Ovary (tissue), 3 donors: ENCODE data around the gene IWS1.

Experiments used
- EP300 ChIP-seq: sonication (generic); formaldehyde crosslinking; IDR thresholded peaks from one replicate; pipeline ENCODE4 v1.6.1; 2017; ENCODE audit warnings: antibody characterized with exemption
- POLR2A ChIP-seq: fragments of 450-650 bp; IDR thresholded peaks from one replicate; pipeline ENCODE4 v1.6.1; 2017; ENCODE audit warnings: antibody characterized with exemption, mild to moderate bottlenecking, moderate library complexity
- TF ChIP-seq, protein P1 (sequence below), 3 donors: fragments of 450-650 bp in 2 of 3; fragments of 200-600 bp in 1 of 3; IDR thresholded peaks; one replicate each; pipeline versions ENCODE4 v1.5.1 to v1.8.0; 2016 to 2022; ENCODE audit warnings: antibody characterized with exemption in 3 of 3, mild to moderate bottlenecking in 1 of 3
- donor health status: DM: no; HTN: no; CAD: no.

- TF ChIP-seq, protein P1, sequence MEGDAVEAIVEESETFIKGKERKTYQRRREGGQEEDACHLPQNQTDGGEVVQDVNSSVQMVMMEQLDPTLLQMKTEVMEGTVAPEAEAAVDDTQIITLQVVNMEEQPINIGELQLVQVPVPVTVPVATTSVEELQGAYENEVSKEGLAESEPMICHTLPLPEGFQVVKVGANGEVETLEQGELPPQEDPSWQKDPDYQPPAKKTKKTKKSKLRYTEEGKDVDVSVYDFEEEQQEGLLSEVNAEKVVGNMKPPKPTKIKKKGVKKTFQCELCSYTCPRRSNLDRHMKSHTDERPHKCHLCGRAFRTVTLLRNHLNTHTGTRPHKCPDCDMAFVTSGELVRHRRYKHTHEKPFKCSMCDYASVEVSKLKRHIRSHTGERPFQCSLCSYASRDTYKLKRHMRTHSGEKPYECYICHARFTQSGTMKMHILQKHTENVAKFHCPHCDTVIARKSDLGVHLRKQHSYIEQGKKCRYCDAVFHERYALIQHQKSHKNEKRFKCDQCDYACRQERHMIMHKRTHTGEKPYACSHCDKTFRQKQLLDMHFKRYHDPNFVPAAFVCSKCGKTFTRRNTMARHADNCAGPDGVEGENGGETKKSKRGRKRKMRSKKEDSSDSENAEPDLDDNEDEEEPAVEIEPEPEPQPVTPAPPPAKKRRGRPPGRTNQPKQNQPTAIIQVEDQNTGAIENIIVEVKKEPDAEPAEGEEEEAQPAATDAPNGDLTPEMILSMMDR (IDR thresholded peaks at IDR 0.05) = no peak
- TF ChIP-seq POLR2A (no peak), EP300 (no peak)
Measured at GRCh38 chr2:127437781-127438726, 88.2 kb downstream of the IWS1 start.
